Caco-2 (cell line): ENCODE results near the gene OR4C6. TPM values are rescaled to one million over a fixed set of nuclear protein-coding genes. Genes with fewer than 3 reads are reported as not detected.
A peak's percentile ranks its signal among the peaks of the same experiment; 100 is the strongest.

Source experiments
- BruUV-seq: library from RNA; stranded (reverse); fragments of 400-500 nt; replicated peaks from 2 replicates; lab custom pipeline; 2021; lab: Mats Ljungman, UMichigan
- CTCF ChIA-PET: fragments of 300-600 bp; sonication (Branson Sonifier 250); formaldehyde crosslinking; loops from one replicate; lab custom pipeline; 2022; ENCODE audit warnings: antibody characterized with exemption; lab: Charles Lee
- POLR2A ChIA-PET: fragments of 300-600 bp; sonication (Branson Sonifier 250); formaldehyde crosslinking; loops from one replicate; lab custom pipeline; 2022; ENCODE audit warnings: antibody characterized with exemption; lab: Charles Lee
- DNase-seq, 2 experiments: peaks; one replicate each; pipeline versions ENCODE4 v3.0.0 to v3.0.0-alpha.2; 2020 to 2022
- H3K27me3 ChIP-seq: replicated peaks from 2 replicates; pipeline ENCODE4 v1.6.0; 2011; ENCODE audit warnings: low read length; ENCODE audit not compliant: control insufficient read depth, insufficient read depth
- H3K36me3 ChIP-seq: 2 replicates; pipeline ENCODE4 v1.5.1; 2011; ENCODE audit warnings: low read length; ENCODE audit not compliant: control insufficient read depth, insufficient read depth
- H3K4me1 ChIP-seq: fragments of 250-450 bp; sonication (Bioruptor Pico); 2 replicates; pipeline ENCODE4 v1.5.1; 2020; ENCODE audit warnings: mild to moderate bottlenecking
- H3K4me3 ChIP-seq: 2 replicates; pipeline ENCODE4 v1.5.1; 2011; ENCODE audit warnings: low read depth, mild to moderate bottlenecking, control low read depth, low read length
- H3K9me3 ChIP-seq: fragments of 250-450 bp; sonication (Bioruptor Pico); 2 replicates; pipeline ENCODE4 v1.5.1; 2020; ENCODE audit warnings: mild to moderate bottlenecking, moderate library complexity
- H3K27ac Mint-ChIP-seq: one replicate; pipeline ENCODE4 v1.8.0; 2022; ENCODE audit warnings: mixed read lengths; ENCODE audit not compliant: unreplicated experiment
- H3K27me3 Mint-ChIP-seq: one replicate; pipeline ENCODE4 v1.8.0; 2022; ENCODE audit warnings: mixed read lengths; ENCODE audit not compliant: insufficient read depth, unreplicated experiment
- H3K36me3 Mint-ChIP-seq: one replicate; pipeline ENCODE4 v1.8.0; 2022; ENCODE audit warnings: mild to moderate bottlenecking, mixed read lengths; ENCODE audit not compliant: insufficient read depth, unreplicated experiment
- H3K4me1 Mint-ChIP-seq: one replicate; pipeline ENCODE4 v1.8.0; 2022; ENCODE audit warnings: low read depth, mixed read lengths; ENCODE audit not compliant: unreplicated experiment
- H3K4me3 Mint-ChIP-seq: one replicate; pipeline ENCODE4 v1.8.0; 2022; ENCODE audit warnings: mild to moderate bottlenecking, moderate library complexity, mixed read lengths; ENCODE audit not compliant: unreplicated experiment
- H3K9me3 Mint-ChIP-seq: one replicate; pipeline ENCODE4 v1.8.0; 2022; ENCODE audit warnings: mixed read lengths; ENCODE audit not compliant: unreplicated experiment
- CTCF ChIP-seq, 2 experiments: fragments of 200-600 bp in 1 of 2; IDR thresholded peaks; 1 replicate in 1 of 2; 2 replicates in 1 of 2; pipeline versions ENCODE4 v1.5.1 to v1.8.0; 2011 to 2022; ENCODE audit warnings: antibody characterized with exemption in 1 of 2, control low read depth in 1 of 2, inconsistent platforms in 1 of 2, low read depth in 1 of 2, low read length in 1 of 2, mild to moderate bottlenecking in 1 of 2, moderate library complexity in 1 of 2; ENCODE audit not compliant: insufficient read depth in 1 of 2, severe bottlenecking in 1 of 2, unreplicated experiment in 1 of 2
- intact Hi-C: fragments of 100-400 bp; cut with micrococcal nuclease; formaldehyde crosslinking; loops from one replicate; pipeline ENCODE4 v1.10.0; 2022; ENCODE audit not compliant: unreplicated experiment
- total RNA-seq: library from RNA; stranded (reverse); gene quantifications from 2 replicates; pipeline ENCODE4 v1.2.3, GENCODE V29; 2022

The OR4C6 gene
- total RNA-seq, 1 experiment from 2014 or later: not detected

DNA sequence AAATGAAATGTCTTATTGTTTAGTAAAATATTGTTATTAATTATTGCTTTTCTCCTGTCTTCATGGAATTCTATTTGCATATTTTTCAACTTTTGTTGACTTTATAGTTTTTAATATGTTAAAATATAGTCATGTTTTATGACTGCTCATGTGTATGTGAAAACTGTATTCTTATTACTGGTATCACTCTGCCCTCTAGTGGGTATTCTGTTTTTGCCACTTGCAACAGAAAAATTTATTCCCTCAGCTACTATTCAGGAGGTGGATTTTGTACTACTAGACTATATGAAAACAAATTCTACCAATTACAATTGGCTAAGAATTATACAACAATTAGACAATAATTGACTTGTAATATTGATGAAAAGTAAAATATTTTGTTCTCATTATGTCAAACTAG is 45.0 kb downstream of the OR4C6 start:
- intact Hi-C loops: no loop called here
- no peak overlapping the region for H3K27ac Mint-ChIP-seq
- ChIA-PET CTCF (no interaction called here), POLR2A (no interaction called here)
- H3K36me3 Mint-ChIP-seq: no peaks in the 10 kb centered on the region
- peaks cover 28% of the 10 kb centered on the region for H3K9me3 Mint-ChIP-seq
- H3K27me3 Mint-ChIP-seq: no peaks in the 10 kb centered on the region
- H3K4me3 Mint-ChIP-seq: no peak overlapping the region
- Histone ChIP-seq H3K36me3 (no peaks in the 10 kb centered on the region), H3K4me3 (no peak overlapping the region), H3K4me1 (no peaks in the 10 kb centered on the region), H3K9me3 (no peaks in the 10 kb centered on the region), H3K27me3 (no peaks in the 10 kb centered on the region)
- TF ChIP-seq CTCF (IDR thresholded peaks at IDR 0.05; ENCODE audit: insufficient read depth in 1 of 2, low read depth in 1 of 2, low read length in 1 of 2, severe bottlenecking in 1 of 2, unreplicated experiment in 1 of 2): peak; percentile 58 to 71
- no peaks in the 10 kb centered on the region for H3K4me1 Mint-ChIP-seq
- BruUV-seq: no TSS peak
- peak in 1 of 2 experiments; percentile 51 for DNase-seq

DNA sequence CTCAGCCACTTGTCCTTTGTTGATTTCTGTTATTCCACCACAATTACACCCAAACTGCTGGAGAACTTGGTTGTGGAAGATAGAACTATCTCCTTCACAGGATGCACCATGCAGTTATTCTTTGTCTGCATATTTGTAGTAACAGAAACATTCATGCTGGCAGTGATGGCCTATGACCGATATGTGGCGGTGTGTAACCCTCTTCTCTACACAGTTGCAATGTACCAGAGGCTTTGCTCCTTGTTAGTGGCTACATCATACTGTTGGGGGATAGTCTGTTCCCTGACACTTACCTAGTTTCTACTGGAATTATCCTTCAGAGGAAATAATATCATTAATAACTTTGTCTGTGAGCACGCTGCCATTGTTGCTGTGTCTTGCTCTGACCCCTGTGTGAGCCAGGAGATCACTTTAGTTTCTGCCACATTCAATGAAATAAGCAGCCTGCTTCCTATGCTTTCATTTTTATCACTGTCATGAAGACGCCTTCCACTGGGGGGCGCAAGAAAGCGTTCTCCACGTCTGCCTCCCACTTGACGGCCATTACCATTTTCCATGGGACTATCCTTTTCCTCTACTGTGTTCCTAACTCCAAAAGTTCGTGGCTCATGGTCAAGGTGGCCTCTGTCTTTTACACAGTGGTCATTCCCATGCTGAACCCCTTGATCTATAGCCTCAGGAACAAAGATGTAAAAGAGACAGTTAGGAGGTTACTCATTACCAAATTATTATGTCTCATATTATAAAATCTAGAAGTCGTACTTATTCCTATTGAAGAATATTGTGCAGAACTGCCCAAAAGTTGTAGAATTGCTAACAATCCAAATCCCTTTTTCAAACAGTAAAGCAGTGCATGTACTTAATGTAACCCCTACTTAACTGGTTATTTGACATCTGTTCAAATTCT is 53.2 kb downstream of the OR4C6 start:
- Mint-ChIP-seq H3K27me3 (no peaks in the 10 kb centered on the region), H3K9me3 (no peaks in the 10 kb centered on the region), H3K4me3 (no peak overlapping the region), H3K36me3 (no peaks in the 10 kb centered on the region), H3K4me1 (no peaks in the 10 kb centered on the region), H3K27ac (no peak overlapping the region)
- no peaks in the 10 kb centered on the region for H3K27me3 ChIP-seq
- H3K4me3 ChIP-seq: no peak overlapping the region
- intact Hi-C loops: loop anchor here (5.0 kb wide), 2 partner anchors 222 to 377 kb away; partner anchors contain the start of genes OR5I1 and OR8I2
- no peaks in the 10 kb centered on the region for H3K4me1 ChIP-seq
- no peaks in the 10 kb centered on the region for H3K9me3 ChIP-seq
- CTCF ChIA-PET: no interaction called here
- DNase-seq: peak in 1 of 2 experiments; percentile 64
- H3K36me3 ChIP-seq: no peaks in the 10 kb centered on the region
- peak; percentile 35 to 54 for TF ChIP-seq CTCF (IDR thresholded peaks at IDR 0.05; ENCODE audit: insufficient read depth in 1 of 2, low read depth in 1 of 2, low read length in 1 of 2, severe bottlenecking in 1 of 2, unreplicated experiment in 1 of 2)
- BruUV-seq: no TSS peak
- POLR2A ChIA-PET: no interaction called here

Other genes with a start within 250 kb of the OR4C6 start
- gene OR4C15, start 107.7 kb upstream of the OR4C6 start, total RNA-seq: not detected in 2 replicates
- gene OR4C16, start 90.1 kb upstream of the OR4C6 start, total RNA-seq: not detected in 2 replicates
- not detected in 2 replicates for gene OR4C11, start 54.6 kb upstream of the OR4C6 start, total RNA-seq
- gene OR4P4, start 27.1 kb upstream of the OR4C6 start, total RNA-seq: not detected in 2 replicates
- not detected in 2 replicates for gene OR4S2, start 13.9 kb upstream of the OR4C6 start, total RNA-seq
- gene OR5D13, start 111.2 kb downstream of the OR4C6 start, total RNA-seq: not detected in 2 replicates
- not detected in 2 replicates for gene OR5D14, start 133.4 kb downstream of the OR4C6 start, total RNA-seq
- gene OR5L1, start 149.2 kb downstream of the OR4C6 start, total RNA-seq: not detected in 2 replicates
- gene OR5D18, start 157.4 kb downstream of the OR4C6 start, total RNA-seq: not detected in 2 replicates
- gene OR5L2, start 165.0 kb downstream of the OR4C6 start, total RNA-seq: not detected in 2 replicates
- gene OR5D16, start 176.6 kb downstream of the OR4C6 start, total RNA-seq: not detected in 2 replicates
- gene TRIM51, start 221.1 kb downstream of the OR4C6 start, total RNA-seq: not detected in 2 replicates